Measurements from ENCODE around the gene OBSL1.
A peak's percentile ranks its signal among the peaks of the same experiment; 100 is the strongest.

OBSL1 gene

GRCh38 chr2:219571311-219572236 is at the start of gene OBSL1:
OBSL1 (minus strand) TSS chr2:219571539; CDS start chr2:219571232, 307 bp downstream.
- no peak for DNase-seq (ENCODE audit: low read depth in 2 of 2)

GRCh38 chr2:219620546-219620945 is 49.2 kb upstream of the OBSL1 start:
- no peak for DNase-seq (ENCODE audit: low read depth in 2 of 2)

- DNase-seq (ENCODE audit: low read depth in 2 of 2), result no peak
Measured at GRCh38 chr2:219619235-219619634, 47.9 kb upstream of the OBSL1 start.

GRCh38 chr2:219618733-219619122 is 47.4 kb upstream of the OBSL1 start:
- no peak for DNase-seq (ENCODE audit: low read depth in 2 of 2)

- DNase-seq (ENCODE audit: low read depth in 2 of 2), result no peak
Measured at GRCh38 chr2:219616550-219616949, 45.2 kb upstream of the OBSL1 start.

- DNase-seq (ENCODE audit: low read depth in 2 of 2), result no peak
Measured at GRCh38 chr2:219615894-219616293, 44.6 kb upstream of the OBSL1 start.

GRCh38 chr2:219615036-219615435 is 43.7 kb upstream of the OBSL1 start:
- no peak for DNase-seq (ENCODE audit: low read depth in 2 of 2)

- DNase-seq (ENCODE audit: low read depth in 2 of 2), result no peak
Measured at GRCh38 chr2:219614076-219614860, 42.9 kb upstream of the OBSL1 start.

- no peak for DNase-seq (ENCODE audit: low read depth in 2 of 2)
Measured at GRCh38 chr2:219613461-219614070, 42.2 kb upstream of the OBSL1 start.

GRCh38 chr2:219612577-219613286 is 41.4 kb upstream of the OBSL1 start:
- DNase-seq (ENCODE audit: low read depth in 2 of 2), result no peak

GRCh38 chr2:219611866-219612576 is 40.7 kb upstream of the OBSL1 start:
- DNase-seq (ENCODE audit: low read depth in 2 of 2), result no peak

GRCh38 chr2:219611306-219611705 is 40.0 kb upstream of the OBSL1 start:
- DNase-seq (ENCODE audit: low read depth in 2 of 2), result no peak

GRCh38 chr2:219609149-219609750 is 37.9 kb upstream of the OBSL1 start:
- DNase-seq (ENCODE audit: low read depth in 2 of 2), result no peak

- no peak for DNase-seq (ENCODE audit: low read depth in 2 of 2)
Measured at GRCh38 chr2:219608399-219608964, 37.1 kb upstream of the OBSL1 start.

GRCh38 chr2:219607931-219608330 is 36.6 kb upstream of the OBSL1 start:
- DNase-seq (ENCODE audit: low read depth in 2 of 2), result no peak

GRCh38 chr2:219605607-219605954 is 34.2 kb upstream of the OBSL1 start:
- DNase-seq (ENCODE audit: low read depth in 2 of 2), result no peak

GRCh38 chr2:219603771-219604170 is 32.4 kb upstream of the OBSL1 start:
- no peak for DNase-seq (ENCODE audit: low read depth in 2 of 2)

GRCh38 chr2:219598308-219599078 is 27.2 kb upstream of the OBSL1 start:
- no peak for DNase-seq (ENCODE audit: low read depth in 2 of 2)

GRCh38 chr2:219597552-219598307 is 26.4 kb upstream of the OBSL1 start, which contains the start of gene STK11IP:
STK11IP (plus strand) TSS chr2:219597857; CDS start chr2:219598120, 263 bp downstream.
- DNase-seq (ENCODE audit: low read depth in 2 of 2), result peak; percentile 82 to 88
